Measurements from ENCODE around the gene TMEM260.
A peak's percentile ranks its signal among the peaks of the same experiment; 100 is the strongest.

Gene TMEM260

GRCh38 chr14:56579345-56580220, at the start of gene TMEM260:
Gene TMEM260 (plus strand): TSS chr14:56579798. CDS start chr14:56579915, 117 bp downstream.
- peak; percentile 73 to 74 for DNase-seq (ENCODE audit: extremely low read depth in 1 of 2, low read depth in 1 of 2)

- no peak for DNase-seq (ENCODE audit: extremely low read depth in 1 of 2, low read depth in 1 of 2)
Observed at GRCh38 chr14:56532546-56532945, 47.1 kb upstream of the TMEM260 start.

- no peak for DNase-seq (ENCODE audit: extremely low read depth in 1 of 2, low read depth in 1 of 2)
Observed at GRCh38 chr14:56534656-56535055, 44.9 kb upstream of the TMEM260 start.

- no peak for DNase-seq (ENCODE audit: extremely low read depth in 1 of 2, low read depth in 1 of 2)
Observed at GRCh38 chr14:56539862-56540261, 39.7 kb upstream of the TMEM260 start.

- DNase-seq (ENCODE audit: extremely low read depth in 1 of 2, low read depth in 1 of 2) = no peak
Observed at GRCh38 chr14:56543436-56543835, 36.2 kb upstream of the TMEM260 start.

GRCh38 chr14:56549721-56550120, 29.9 kb upstream of the TMEM260 start:
- no peak for DNase-seq (ENCODE audit: extremely low read depth in 1 of 2, low read depth in 1 of 2)

GRCh38 chr14:56552615-56553014, 27.0 kb upstream of the TMEM260 start:
- DNase-seq (ENCODE audit: extremely low read depth in 1 of 2, low read depth in 1 of 2) = no peak

GRCh38 chr14:56554301-56554700, 25.3 kb upstream of the TMEM260 start:
- DNase-seq (ENCODE audit: extremely low read depth in 1 of 2, low read depth in 1 of 2) = no peak

- no peak for DNase-seq (ENCODE audit: extremely low read depth in 1 of 2, low read depth in 1 of 2)
Observed at GRCh38 chr14:56555921-56556570, 23.6 kb upstream of the TMEM260 start.

- no peak for DNase-seq (ENCODE audit: extremely low read depth in 1 of 2, low read depth in 1 of 2)
Observed at GRCh38 chr14:56559182-56559581, 20.4 kb upstream of the TMEM260 start.

GRCh38 chr14:56561606-56562005, 18.0 kb upstream of the TMEM260 start:
- DNase-seq (ENCODE audit: extremely low read depth in 1 of 2, low read depth in 1 of 2) = no peak

- DNase-seq (ENCODE audit: extremely low read depth in 1 of 2, low read depth in 1 of 2) = no peak
Observed at GRCh38 chr14:56562883-56563282, 16.7 kb upstream of the TMEM260 start.

GRCh38 chr14:56569174-56569573, 10.4 kb upstream of the TMEM260 start:
- DNase-seq (ENCODE audit: extremely low read depth in 1 of 2, low read depth in 1 of 2) = no peak

GRCh38 chr14:56570295-56570694, 9.3 kb upstream of the TMEM260 start:
- DNase-seq (ENCODE audit: extremely low read depth in 1 of 2, low read depth in 1 of 2) = no peak

- peak in 1 of 2 donors; percentile 5 for DNase-seq (ENCODE audit: extremely low read depth in 1 of 2, low read depth in 1 of 2)
Observed at GRCh38 chr14:56580221-56580711, 668 bp downstream of the TMEM260 start.

GRCh38 chr14:56581041-56581727, 1.6 kb downstream of the TMEM260 start:
- no peak for DNase-seq (ENCODE audit: extremely low read depth in 1 of 2, low read depth in 1 of 2)

- DNase-seq (ENCODE audit: extremely low read depth in 1 of 2, low read depth in 1 of 2) = no peak
Observed at GRCh38 chr14:56585461-56586084, 6.0 kb downstream of the TMEM260 start.

GRCh38 chr14:56587701-56588100, 8.1 kb downstream of the TMEM260 start:
- DNase-seq (ENCODE audit: extremely low read depth in 1 of 2, low read depth in 1 of 2) = no peak

GRCh38 chr14:56590535-56590960, 10.9 kb downstream of the TMEM260 start:
- DNase-seq (ENCODE audit: extremely low read depth in 1 of 2, low read depth in 1 of 2) = no peak

- no peak for DNase-seq (ENCODE audit: extremely low read depth in 1 of 2, low read depth in 1 of 2)
Observed at GRCh38 chr14:56592746-56593544, 13.3 kb downstream of the TMEM260 start.
